HepG2 (cell line): ENCODE measurements around the gene HSCB. TPM values are rescaled to one million over a fixed set of nuclear protein-coding genes. Genes with fewer than 3 reads are reported as not detected.

ENCODE experiments used
- ATAC-seq: fragments of 200-7000 bp; cut with Tn5 transposase; 3 replicates; pipeline ENCODE4 v1.9.1; 2020; ENCODE audit warnings: mild to moderate bottlenecking, moderate library complexity
- BruUV-seq: library from RNA; stranded (reverse); fragments of 400-500 nt; replicated peaks from 2 replicates; lab custom pipeline; 2021; lab: Mats Ljungman, UMichigan
- CTCF ChIA-PET: fragments of 300-600 bp; formaldehyde crosslinking; extraction: SDS; loops from one replicate; lab custom pipeline; 2021; ENCODE audit warnings: low total read pairs, inconsistent platforms, low intra/inter-chr PET ratio; lab: Yijun Ruan, JAX
- POLR2A ChIA-PET: fragments of 350-600 bp; sonication (Branson Sonifier 250); formaldehyde crosslinking; loops from one replicate; lab custom pipeline; 2020; ENCODE audit warnings: antibody characterized with exemption, inconsistent platforms; lab: Yijun Ruan, JAX
- DNase-seq: peaks from one replicate; pipeline ENCODE4 v3.0.0-alpha.2; 2015; ENCODE audit warnings: low spot score
- FAIRE-seq: peaks from 3 replicates; lab custom pipeline; 2011; peaks lifted over from hg19 to GRCh38; lab: Jason Lieb, UNC
- H2AFZ ChIP-seq: one replicate; pipeline ENCODE4 v1.6.1; 2011; ENCODE audit warnings: low read length, inconsistent platforms
- H3K27ac ChIP-seq: fragments of 300-600 bp; 3 replicates; pipeline ENCODE4 v1.8.0; 2011; ENCODE audit warnings: mixed run types, mild to moderate bottlenecking, mixed read lengths, low read length, inconsistent platforms; ENCODE audit not compliant: insufficient read depth; ENCODE audit errors: extremely low read length
- H3K27me3 ChIP-seq, 2 experiments: fragments of 200-600 bp in 1 of 2; 2 replicates in 1 of 2; 3 replicates in 1 of 2; pipeline versions ENCODE4 v1.6.0 to v1.8.0; 2011; ENCODE audit warnings: low read length in 2 of 2, mild to moderate bottlenecking in 2 of 2, moderate library complexity in 2 of 2, inconsistent platforms in 1 of 2; ENCODE audit not compliant: insufficient read depth in 2 of 2, control insufficient read depth in 1 of 2
- H3K36me3 ChIP-seq, 2 experiments: fragments of 200-600 bp in 1 of 2; replicated peaks in 1 of 2; 2 replicates in 1 of 2; 3 replicates in 1 of 2; pipeline versions ENCODE4 v1.5.1 to v1.8.0; 2011; ENCODE audit warnings: low read length in 2 of 2, inconsistent platforms in 1 of 2; ENCODE audit not compliant: insufficient read depth in 2 of 2, control insufficient read depth in 1 of 2
- H3K4me1 ChIP-seq: 2 replicates; pipeline ENCODE4 v1.5.1; 2012; ENCODE audit warnings: low read length, inconsistent platforms; ENCODE audit not compliant: insufficient read depth
- H3K4me2 ChIP-seq: 2 replicates; pipeline ENCODE4 v1.6.0; 2011; ENCODE audit warnings: low read depth, low read length, inconsistent platforms
- H3K4me3 ChIP-seq, 3 experiments: fragments of 200-600 bp in 1 of 3; sonication (generic), shearing (Covaris generic) in 1 of 3; replicated peaks in 1 of 3; 2 replicates each; pipeline ENCODE4 v1.5.1; 2011 to 2016; ENCODE audit warnings: low read length in 3 of 3, inconsistent platforms in 2 of 3, low read depth in 2 of 3, mild to moderate bottlenecking in 2 of 3, control low read depth in 1 of 3, mixed read lengths in 1 of 3; ENCODE audit not compliant: insufficient read depth in 1 of 3
- H3K79me2 ChIP-seq: one replicate; pipeline ENCODE4 v1.6.1; 2011; ENCODE audit warnings: low read length, inconsistent platforms; ENCODE audit not compliant: insufficient read depth
- H3K9ac ChIP-seq: 2 replicates; pipeline ENCODE4 v1.6.0; 2011; ENCODE audit warnings: mild to moderate bottlenecking, low read depth, low read length, inconsistent platforms; ENCODE audit not compliant: insufficient read depth
- H3K9me3 ChIP-seq: 2 replicates; pipeline ENCODE4 v1.5.1; 2012; ENCODE audit warnings: mild to moderate bottlenecking, low read length
- H4K20me1 ChIP-seq: 2 replicates; pipeline ENCODE4 v1.6.0; 2011; ENCODE audit warnings: inconsistent platforms, mild to moderate bottlenecking, low read length, moderate library complexity; ENCODE audit not compliant: insufficient read depth
- EZH2 ChIP-seq: conservative IDR thresholded peaks from 2 replicates; pipeline ENCODE4 v1.6.1; 2012; ENCODE audit warnings: mild to moderate bottlenecking, low read depth, low read length, moderate library complexity
- FOXP4 ChIP-seq: sonication (generic); formaldehyde crosslinking; IDR thresholded peaks from 2 replicates; pipeline ENCODE4 v1.4.0; 2020; ENCODE audit warnings: missing genetic modification reagents
- RNF219 ChIP-seq: sonication (generic); formaldehyde crosslinking; IDR thresholded peaks from 2 replicates; pipeline ENCODE4 v1.5.0; 2020; ENCODE audit warnings: mild to moderate bottlenecking, missing genetic modification reagents
- SNAPC4 ChIP-seq: sonication (generic); formaldehyde crosslinking; IDR thresholded peaks from 2 replicates; pipeline ENCODE4 v1.4.0; 2020; ENCODE audit warnings: mild to moderate bottlenecking, missing genetic modification reagents
- SOX5 ChIP-seq: IDR thresholded peaks from 2 replicates; pipeline ENCODE4 v1.6.1; 2016; ENCODE audit warnings: borderline replicate concordance
- SOX6 ChIP-seq, 2 experiments: fragments of 450-650 bp in 1 of 2; sonication (generic) in 1 of 2; formaldehyde crosslinking in 1 of 2; IDR thresholded peaks; 2 replicates each; pipeline versions ENCODE4 v1.4.0 to v1.6.1; 2017 to 2020; ENCODE audit warnings: antibody characterized with exemption in 1 of 2, mild to moderate bottlenecking in 1 of 2, missing genetic modification reagents in 1 of 2
- SRSF1 ChIP-seq: fragments of 200-400 bp; formaldehyde crosslinking; optimal IDR thresholded peaks from 2 replicates; pipeline ENCODE3; 2017; ENCODE audit warnings: mild to moderate bottlenecking, low read depth, low read length, moderate library complexity
- ZBTB46 ChIP-seq: sonication (generic); formaldehyde crosslinking; IDR thresholded peaks from 2 replicates; pipeline ENCODE4 v1.4.0; 2020; ENCODE audit warnings: mild to moderate bottlenecking, missing genetic modification reagents, borderline replicate concordance
- ZNF317 ChIP-seq: sonication (generic); formaldehyde crosslinking; IDR thresholded peaks from 2 replicates; pipeline ENCODE4 v1.5.0; 2020; ENCODE audit warnings: mild to moderate bottlenecking, missing genetic modification reagents
- ZNF33B ChIP-seq: sonication (generic); formaldehyde crosslinking; IDR thresholded peaks from 2 replicates; pipeline ENCODE4 v1.5.1; 2020; ENCODE audit warnings: mild to moderate bottlenecking, missing genetic modification reagents
- WGBS: methylation state at CpG from one replicate; pipeline ENCODE4 v1.1.6; 2017; ENCODE audit warnings: low lambda C conversion rate; 5-methylcytosine and 5-hydroxymethylcytosine counted together
- in situ Hi-C: cut with HindIII; loops from 2 replicates; pipeline ENCODE4 v1.10.0; 2017; ENCODE audit warnings: low pct_unique_long_range_greater_than_20kb; ENCODE audit not compliant: extremely low pct_ligation_motif_present
- intact Hi-C: fragments of 100-400 bp; cut with micrococcal nuclease; formaldehyde crosslinking; loops from one replicate; pipeline ENCODE4 v1.10.0; 2022; ENCODE audit not compliant: unreplicated experiment
- polyA plus RNA-seq, 8 experiments: library from polyadenylated mRNA; depleted of rRNA in 3 of 8; stranded (reverse) in 7 of 8; unstranded in 1 of 8; fragments of >200 nt; fragmentation: Illumina TruSeq in 4 of 8; extraction: Trizol in 4 of 8; gene quantifications; 2 replicates each; pipeline versions ENCODE4 v1.2.1 to v1.2.3, GENCODE V29; 2011 to 2016; ENCODE audit warnings: low read depth in 4 of 8, missing spikeins in 1 of 8, mixed read lengths in 1 of 8; ENCODE audit not compliant: insufficient read depth in 1 of 8
- total RNA-seq, 5 experiments: library from RNA; depleted of rRNA; stranded (reverse); fragments of >200 nt; fragmentation: Illumina TruSeq; extraction: Trizol; gene quantifications; 2 replicates each; pipeline ENCODE4 v1.2.3, GENCODE V29; 2016; ENCODE audit warnings: low read depth in 1 of 5

HSCB gene
- total and polyA plus RNA-seq, 2 of the 13 experiments (the other 11 are each of a cell fraction or from before 2014, with no cell fraction given): 15.4 to 20.9 TPM

- no peaks in the 10 kb centered on the region for H3K79me2 ChIP-seq
- H3K9ac ChIP-seq: peak overlapping the region; percentile 14
- BruUV-seq: no TSS peak
- CTCF ChIA-PET: no interaction called here
- DNase-seq (peak; percentile 97), ATAC-seq (peak; percentile 97), FAIRE-seq (peak; percentile 66)
- H3K27me3 ChIP-seq: no peaks in the 10 kb centered on the region
- peaks cover 4 to 19% of the 10 kb centered on the region in 2 experiments; a peak in 4 of 5 replicates for H3K36me3 ChIP-seq
- peak overlapping the region; percentile 27 to 39 (median 39); a peak in 4 of 6 replicates for H3K4me3 ChIP-seq
- POLR2A ChIA-PET: interaction anchor here (1.2 to 1.5 kb wide), 3 partner anchors 32 to 88 kb away, joined by 3 to 4 read pairs (median 4); partner anchors contain the start of genes CCDC117, TTC28 and XBP1
- peak overlapping the region; percentile 72 for H3K27ac ChIP-seq
- WGBS: 4% methylated on average over 6 of the region's 6 CpGs
- H2AFZ ChIP-seq: no peak overlapping the region
- H3K4me1 ChIP-seq: peaks cover 33% of the 10 kb centered on the region
- H3K9me3 ChIP-seq: no peaks in the 10 kb centered on the region
- intact Hi-C loops: no loop called here
- H4K20me1 ChIP-seq: no peaks in the 10 kb centered on the region
- in situ Hi-C loops: no loop called here
- H3K4me2 ChIP-seq: peak overlapping the region; percentile 61
- no peak for TF ChIP-seq SNAPC4 (CRISPR knock-in tag)
- no peak for TF ChIP-seq SRSF1
- no peak for TF ChIP-seq ZBTB46 (CRISPR knock-in tag)
- TF ChIP-seq ZNF33B (CRISPR knock-in tag): no peak
- TF ChIP-seq SOX5 (CRISPR knock-in tag): peak; percentile 71; the same call in 1 of the 2 replicates
- no peak for TF ChIP-seq RNF219 (CRISPR knock-in tag)
- TF ChIP-seq FOXP4 (CRISPR knock-in tag): peak; percentile 78
- TF ChIP-seq EZH2: no peak
- no peak for TF ChIP-seq SOX6 (IDR thresholded peaks at IDR 0.05)
- TF ChIP-seq SOX6 (CRISPR knock-in tag; IDR thresholded peaks at IDR 0.05): peak; percentile 86
- TF ChIP-seq ZNF317 (CRISPR knock-in tag): peak; percentile 83
Observed at GRCh38 chr22:28711820-28712777, 29.7 kb upstream of the HSCB start.
